K562 (cell line): ENCODE results near the gene ZNF74. TPM values are rescaled to one million over a fixed set of nuclear protein-coding genes. Genes with fewer than 3 reads are reported as not detected.

ENCODE experiments used
- ARID4B ChIP-seq: sonication (generic); formaldehyde crosslinking; IDR thresholded peaks from 2 replicates; pipeline ENCODE4 v1.8.0; 2022; ENCODE audit warnings: mild to moderate bottlenecking, missing genetic modification reagents
- CBX3 ChIP-seq, 2 experiments: IDR thresholded peaks; 1 replicate in 1 of 2; 2 replicates in 1 of 2; pipeline ENCODE4 v1.6.1; 2012; ENCODE audit warnings: inconsistent platforms in 2 of 2, low read length in 2 of 2, borderline replicate concordance in 1 of 2, control low read depth in 1 of 2
- GTF2A2 ChIP-seq: IDR thresholded peaks from 2 replicates; pipeline ENCODE4 v1.6.1; 2016; ENCODE audit warnings: mild to moderate bottlenecking, missing genetic modification characterization, missing compliant biosample characterization
- HDAC6 ChIP-seq: IDR thresholded peaks from 2 replicates; pipeline ENCODE4 v1.6.1; 2012; ENCODE audit warnings: low read depth, mild to moderate bottlenecking, control low read depth, inconsistent platforms, low read length, moderate library complexity
- MAFG ChIP-seq: fragments of 450-650 bp; conservative IDR thresholded peaks from 2 replicates; pipeline ENCODE4 v1.6.1; 2016; ENCODE audit warnings: missing genetic modification characterization, missing compliant biosample characterization
- MCM7 ChIP-seq, 2 experiments: fragments of 450-650 bp; IDR thresholded peaks; 2 replicates each; pipeline ENCODE4 v1.6.1; 2016 to 2018
- MEIS2 ChIP-seq: fragments of 450-650 bp; IDR thresholded peaks from 2 replicates; pipeline ENCODE4 v1.6.1; 2014; ENCODE audit warnings: mild to moderate bottlenecking; ENCODE audit not compliant: partially characterized antibody
- PKNOX1 ChIP-seq: fragments of 450-650 bp; IDR thresholded peaks from 2 replicates; pipeline ENCODE4 v1.6.1; 2016
- SIN3B ChIP-seq: fragments of 450-650 bp; IDR thresholded peaks from 2 replicates; pipeline ENCODE4 v1.6.1; 2017; ENCODE audit warnings: low read depth, mild to moderate bottlenecking, moderate library complexity
- ZNF133 ChIP-seq: fragments of 250-450 bp; sonication (Bioruptor Pico); IDR thresholded peaks from 2 replicates; pipeline ENCODE4 v1.4.0; 2020; ENCODE audit warnings: mild to moderate bottlenecking
- polyA plus RNA-seq, 8 experiments: library from polyadenylated mRNA; depleted of rRNA in 4 of 8; stranded (reverse) in 5 of 8; unstranded in 3 of 8; fragments of >200 nt; fragmentation: Nextera tagmentation in 2 of 8; fragmentation: Illumina TruSeq in 1 of 8; extraction: Ambion mirVana in 2 of 8; extraction: Trizol in 1 of 8; gene quantifications; 2 replicates each; pipeline versions ENCODE4 v1.2.1 to v1.2.3, GENCODE V29; 2011 to 2014; ENCODE audit warnings: inconsistent platforms in 1 of 8, missing spikeins in 1 of 8
- total RNA-seq, 7 experiments: library from RNA; depleted of rRNA in 6 of 7; stranded (reverse); fragments of >200 nt in 6 of 7; fragmentation: Illumina TruSeq in 2 of 7; extraction: Trizol in 2 of 7; gene quantifications; 2 replicates each; pipeline versions ENCODE4 v1.2.1 to v1.2.3, GENCODE V29; 2011 to 2021; ENCODE audit warnings: low replicate concordance in 1 of 7
- TF ChIP-seq, protein P1 (sequence below): fragments of 250-450 bp; sonication (Bioruptor Pico); IDR thresholded peaks from 2 replicates; pipeline ENCODE4 v1.4.0; 2020
- TF ChIP-seq, protein P2 (sequence below): fragments of 450-650 bp; formaldehyde crosslinking; IDR thresholded peaks from 2 replicates; pipeline ENCODE4 v1.4.0; 2020; ENCODE audit warnings: mild to moderate bottlenecking, moderate library complexity
- TF ChIP-seq, protein P3 (sequence below): fragments of 450-650 bp; IDR thresholded peaks from 2 replicates; pipeline ENCODE4 v1.6.1; 2016; ENCODE audit warnings: low read depth, mild to moderate bottlenecking, moderate library complexity

ZNF74 gene
- total and polyA plus RNA-seq, 9 of the 15 experiments (the other 6 are each of a cell fraction or from before 2014, with no cell fraction given) = 2.4 to 53.5 (median 31.5) TPM

DNA sequence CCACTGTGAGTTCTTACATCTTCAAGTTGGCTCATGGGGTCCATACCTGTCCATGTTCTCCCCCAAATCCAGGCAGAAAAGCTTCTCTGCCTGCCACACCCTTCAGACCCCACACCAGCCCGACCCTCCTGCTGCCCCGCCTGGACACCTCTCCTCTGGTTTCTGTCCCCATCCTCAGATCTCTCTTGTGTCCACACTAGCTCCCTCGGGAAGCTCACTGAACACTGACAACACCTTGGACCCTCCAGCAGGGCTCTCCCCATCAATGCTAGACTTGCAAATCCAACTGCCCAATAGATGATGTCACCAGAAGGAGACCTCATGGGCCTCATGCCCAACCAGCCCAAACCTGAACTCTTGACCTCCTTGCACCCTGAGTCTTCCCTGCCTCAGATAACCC, 40.8 kb downstream of the ZNF74 start (continued):
- TF ChIP-seq, protein P1, sequence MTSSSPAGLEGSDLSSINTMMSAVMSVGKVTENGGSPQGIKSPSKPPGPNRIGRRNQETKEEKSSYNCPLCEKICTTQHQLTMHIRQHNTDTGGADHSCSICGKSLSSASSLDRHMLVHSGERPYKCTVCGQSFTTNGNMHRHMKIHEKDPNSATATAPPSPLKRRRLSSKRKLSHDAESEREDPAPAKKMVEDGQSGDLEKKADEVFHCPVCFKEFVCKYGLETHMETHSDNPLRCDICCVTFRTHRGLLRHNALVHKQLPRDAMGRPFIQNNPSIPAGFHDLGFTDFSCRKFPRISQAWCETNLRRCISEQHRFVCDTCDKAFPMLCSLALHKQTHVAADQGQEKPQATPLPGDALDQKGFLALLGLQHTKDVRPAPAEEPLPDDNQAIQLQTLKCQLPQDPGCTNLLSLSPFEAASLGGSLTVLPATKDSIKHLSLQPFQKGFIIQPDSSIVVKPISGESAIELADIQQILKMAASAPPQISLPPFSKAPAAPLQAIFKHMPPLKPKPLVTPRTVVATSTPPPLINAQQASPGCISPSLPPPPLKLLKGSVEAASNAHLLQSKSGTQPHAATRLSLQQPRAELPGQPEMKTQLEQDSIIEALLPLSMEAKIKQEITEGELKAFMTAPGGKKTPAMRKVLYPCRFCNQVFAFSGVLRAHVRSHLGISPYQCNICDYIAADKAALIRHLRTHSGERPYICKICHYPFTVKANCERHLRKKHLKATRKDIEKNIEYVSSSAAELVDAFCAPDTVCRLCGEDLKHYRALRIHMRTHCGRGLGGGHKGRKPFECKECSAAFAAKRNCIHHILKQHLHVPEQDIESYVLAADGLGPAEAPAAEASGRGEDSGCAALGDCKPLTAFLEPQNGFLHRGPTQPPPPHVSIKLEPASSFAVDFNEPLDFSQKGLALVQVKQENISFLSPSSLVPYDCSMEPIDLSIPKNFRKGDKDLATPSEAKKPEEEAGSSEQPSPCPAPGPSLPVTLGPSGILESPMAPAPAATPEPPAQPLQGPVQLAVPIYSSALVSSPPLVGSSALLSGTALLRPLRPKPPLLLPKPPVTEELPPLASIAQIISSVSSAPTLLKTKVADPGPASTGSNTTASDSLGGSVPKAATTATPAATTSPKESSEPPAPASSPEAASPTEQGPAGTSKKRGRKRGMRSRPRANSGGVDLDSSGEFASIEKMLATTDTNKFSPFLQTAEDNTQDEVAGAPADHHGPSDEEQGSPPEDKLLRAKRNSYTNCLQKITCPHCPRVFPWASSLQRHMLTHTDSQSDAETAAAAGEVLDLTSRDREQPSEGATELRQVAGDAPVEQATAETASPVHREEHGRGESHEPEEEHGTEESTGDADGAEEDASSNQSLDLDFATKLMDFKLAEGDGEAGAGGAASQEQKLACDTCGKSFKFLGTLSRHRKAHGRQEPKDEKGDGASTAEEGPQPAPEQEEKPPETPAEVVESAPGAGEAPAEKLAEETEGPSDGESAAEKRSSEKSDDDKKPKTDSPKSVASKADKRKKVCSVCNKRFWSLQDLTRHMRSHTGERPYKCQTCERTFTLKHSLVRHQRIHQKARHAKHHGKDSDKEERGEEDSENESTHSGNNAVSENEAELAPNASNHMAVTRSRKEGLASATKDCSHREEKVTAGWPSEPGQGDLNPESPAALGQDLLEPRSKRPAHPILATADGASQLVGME (CRISPR knock-in tag) = no peak
- no peak for TF ChIP-seq GTF2A2 (tag)
- no peak for TF ChIP-seq ARID4B (CRISPR knock-in tag)
- no peak for TF ChIP-seq MAFG (tag)
- TF ChIP-seq CBX3 (IDR thresholded peaks at IDR 0.05; ENCODE audit: borderline replicate concordance in 1 of 2, low read length in 2 of 2) = no peak
- TF ChIP-seq MEIS2 = no peak
- 0 out of 2 replicates have a peak, but pooled peaks have one; percentile 30 for TF ChIP-seq HDAC6
- TF ChIP-seq ZNF133 (CRISPR knock-in tag) = no peak
- TF ChIP-seq, protein P2, sequence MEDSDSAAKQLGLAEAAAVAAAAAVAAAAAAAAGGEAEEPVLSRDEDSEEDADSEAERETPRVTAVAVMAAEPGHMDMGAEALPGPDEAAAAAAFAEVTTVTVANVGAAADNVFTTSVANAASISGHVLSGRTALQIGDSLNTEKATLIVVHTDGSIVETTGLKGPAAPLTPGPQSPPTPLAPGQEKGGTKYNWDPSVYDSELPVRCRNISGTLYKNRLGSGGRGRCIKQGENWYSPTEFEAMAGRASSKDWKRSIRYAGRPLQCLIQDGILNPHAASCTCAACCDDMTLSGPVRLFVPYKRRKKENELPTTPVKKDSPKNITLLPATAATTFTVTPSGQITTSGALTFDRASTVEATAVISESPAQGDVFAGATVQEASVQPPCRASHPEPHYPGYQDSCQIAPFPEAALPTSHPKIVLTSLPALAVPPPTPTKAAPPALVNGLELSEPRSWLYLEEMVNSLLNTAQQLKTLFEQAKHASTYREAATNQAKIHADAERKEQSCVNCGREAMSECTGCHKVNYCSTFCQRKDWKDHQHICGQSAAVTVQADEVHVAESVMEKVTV (CRISPR knock-in tag) = no peak
- TF ChIP-seq SIN3B = no peak
- TF ChIP-seq MCM7 (IDR thresholded peaks at IDR 0.05) = no peak
- TF ChIP-seq PKNOX1 = no peak
- TF ChIP-seq, protein P3, sequence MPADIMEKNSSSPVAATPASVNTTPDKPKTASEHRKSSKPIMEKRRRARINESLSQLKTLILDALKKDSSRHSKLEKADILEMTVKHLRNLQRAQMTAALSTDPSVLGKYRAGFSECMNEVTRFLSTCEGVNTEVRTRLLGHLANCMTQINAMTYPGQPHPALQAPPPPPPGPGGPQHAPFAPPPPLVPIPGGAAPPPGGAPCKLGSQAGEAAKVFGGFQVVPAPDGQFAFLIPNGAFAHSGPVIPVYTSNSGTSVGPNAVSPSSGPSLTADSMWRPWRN = no peak
